NK-92 (cell line): ENCODE data around the gene HRH1.
"Not testable (repeated sequence)": the region's sequence is repeated elsewhere in the genome, so short reads cannot be mapped to it uniquely, and the experiment has no call there.

Source experiments
- DNase-seq: peaks from one replicate; lab custom pipeline; 2025; ENCODE audit not compliant: unreplicated experiment; lab: John Stamatoyannopoulos, UW

The HRH1 gene, protein sequence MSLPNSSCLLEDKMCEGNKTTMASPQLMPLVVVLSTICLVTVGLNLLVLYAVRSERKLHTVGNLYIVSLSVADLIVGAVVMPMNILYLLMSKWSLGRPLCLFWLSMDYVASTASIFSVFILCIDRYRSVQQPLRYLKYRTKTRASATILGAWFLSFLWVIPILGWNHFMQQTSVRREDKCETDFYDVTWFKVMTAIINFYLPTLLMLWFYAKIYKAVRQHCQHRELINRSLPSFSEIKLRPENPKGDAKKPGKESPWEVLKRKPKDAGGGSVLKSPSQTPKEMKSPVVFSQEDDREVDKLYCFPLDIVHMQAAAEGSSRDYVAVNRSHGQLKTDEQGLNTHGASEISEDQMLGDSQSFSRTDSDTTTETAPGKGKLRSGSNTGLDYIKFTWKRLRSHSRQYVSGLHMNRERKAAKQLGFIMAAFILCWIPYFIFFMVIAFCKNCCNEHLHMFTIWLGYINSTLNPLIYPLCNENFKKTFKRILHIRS

DNA sequence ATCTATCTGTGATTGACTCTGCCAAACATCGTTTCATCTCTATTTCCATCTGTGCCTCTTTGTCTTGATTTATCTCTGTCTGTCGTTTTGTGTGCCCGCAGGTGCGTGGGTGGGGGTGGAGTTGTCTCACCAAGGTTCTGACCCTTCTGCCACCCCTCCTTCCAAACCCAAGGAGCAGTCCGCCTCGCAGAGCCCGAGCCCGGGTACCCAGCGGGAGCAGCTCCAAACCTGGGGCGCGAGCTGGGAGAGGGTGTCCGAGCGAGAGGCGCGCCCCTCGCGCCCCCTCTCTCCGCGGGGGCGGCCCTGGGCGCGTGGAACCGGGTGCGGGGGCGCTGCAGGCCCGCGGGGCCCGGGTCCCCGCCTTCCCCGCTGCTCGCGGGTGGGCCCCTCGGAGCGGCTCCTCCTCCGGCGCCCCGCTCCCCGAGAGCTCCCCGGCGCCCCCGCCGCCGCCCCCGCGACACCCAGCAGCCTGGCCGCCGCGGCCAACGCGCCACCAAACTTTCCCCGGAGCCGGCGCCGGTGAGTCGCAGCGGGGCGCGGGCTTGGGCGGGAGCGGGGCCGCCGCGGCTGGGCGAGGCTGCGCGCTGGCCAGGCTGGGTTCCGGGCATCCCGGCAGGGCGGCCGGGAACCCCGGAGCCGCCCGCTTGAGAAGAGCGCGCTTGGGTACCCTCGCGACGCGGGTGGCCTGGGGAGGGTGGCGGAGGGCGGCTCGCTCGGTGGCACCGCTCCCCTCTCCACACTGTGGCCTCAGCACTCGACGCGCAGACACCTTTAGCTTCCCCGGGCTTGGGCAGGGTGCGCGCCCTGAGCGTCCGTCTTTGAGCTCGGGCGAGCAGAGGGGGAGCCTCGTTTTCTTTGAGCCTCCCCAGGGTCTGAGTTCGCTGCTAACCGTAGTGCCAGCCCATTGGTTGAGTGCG lies at the start of gene HRH1:
Gene HRH1 (plus strand): TSS at position 458 of the 917 bp plus-strand sequence. CDS start 104,545 bp downstream, outside the sequence.
- DNase-seq: no peak

DNA sequence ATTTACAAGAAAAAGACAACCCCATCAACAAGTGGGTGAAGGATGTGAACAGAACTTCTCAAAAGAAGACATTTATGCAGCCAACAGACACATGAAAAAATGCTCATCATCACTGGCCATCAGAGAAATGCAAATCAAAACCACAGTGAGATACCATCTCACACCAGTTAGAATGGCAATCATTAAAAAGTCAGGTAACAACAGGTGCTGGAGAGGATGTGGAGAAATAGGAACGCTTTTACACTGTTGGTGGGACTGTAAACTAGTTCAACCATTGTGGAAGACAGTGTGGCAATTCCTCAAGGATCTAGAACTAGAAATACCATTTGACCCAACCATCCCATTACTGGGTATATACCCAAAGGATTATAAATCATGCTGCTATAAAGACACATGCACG lies 41.0 kb upstream of the HRH1 start:
- DNase-seq: not testable (repeated sequence)

DNA sequence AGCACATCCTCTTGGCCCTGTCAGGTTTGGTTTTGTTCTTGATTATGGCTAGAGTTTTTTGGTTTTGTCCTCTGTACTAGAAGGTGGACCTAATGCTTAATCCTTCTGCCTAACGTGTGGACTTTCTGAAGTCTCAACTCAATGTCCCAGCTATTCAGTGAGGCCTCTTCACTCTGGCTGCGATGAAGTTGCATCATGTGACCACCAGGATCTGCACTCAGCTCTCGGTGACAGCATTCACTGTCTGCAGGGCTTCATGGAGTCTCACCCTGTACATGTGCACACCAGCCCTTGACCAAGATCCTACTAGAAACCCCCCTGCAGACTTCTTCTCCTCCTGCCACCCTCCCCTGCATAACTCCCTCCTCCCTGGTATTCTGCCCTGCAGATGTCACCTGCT lies 38.7 kb upstream of the HRH1 start:
- DNase-seq: no peak

DNA sequence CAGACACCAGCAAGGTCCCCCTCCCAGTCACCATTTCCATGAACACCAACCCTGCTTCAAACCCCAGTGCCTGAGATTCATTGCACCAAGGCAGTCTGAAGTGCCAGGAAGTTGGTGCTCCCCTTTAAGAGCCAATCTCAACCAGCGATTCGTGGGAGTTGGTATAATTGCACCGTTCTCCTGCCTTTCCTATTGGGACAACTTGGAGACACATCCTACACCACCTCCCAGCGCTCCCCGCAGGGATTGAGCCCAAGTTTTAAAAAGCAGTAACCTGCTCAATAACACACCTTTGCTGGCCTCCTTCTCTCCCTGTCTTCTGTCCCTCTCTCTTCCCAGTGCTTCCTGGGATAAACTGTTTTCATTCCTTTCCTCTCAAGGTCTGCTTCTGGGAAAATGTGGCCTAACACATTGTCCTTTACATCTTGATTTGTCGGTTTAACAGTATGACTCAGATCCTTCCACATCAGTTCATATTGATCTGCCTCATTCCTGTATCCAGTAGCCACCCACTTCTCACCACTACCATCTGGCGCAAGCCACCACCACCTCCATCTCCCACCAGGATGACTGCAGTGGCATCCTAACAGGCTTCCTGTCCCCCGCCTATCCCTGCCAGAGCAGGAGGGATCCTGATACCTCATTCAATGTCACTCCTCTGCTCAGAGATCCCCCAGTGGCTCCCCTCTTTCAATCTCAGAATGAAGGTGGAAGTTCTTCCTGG lies 37.8 kb upstream of the HRH1 start:
- no peak for DNase-seq

DNA sequence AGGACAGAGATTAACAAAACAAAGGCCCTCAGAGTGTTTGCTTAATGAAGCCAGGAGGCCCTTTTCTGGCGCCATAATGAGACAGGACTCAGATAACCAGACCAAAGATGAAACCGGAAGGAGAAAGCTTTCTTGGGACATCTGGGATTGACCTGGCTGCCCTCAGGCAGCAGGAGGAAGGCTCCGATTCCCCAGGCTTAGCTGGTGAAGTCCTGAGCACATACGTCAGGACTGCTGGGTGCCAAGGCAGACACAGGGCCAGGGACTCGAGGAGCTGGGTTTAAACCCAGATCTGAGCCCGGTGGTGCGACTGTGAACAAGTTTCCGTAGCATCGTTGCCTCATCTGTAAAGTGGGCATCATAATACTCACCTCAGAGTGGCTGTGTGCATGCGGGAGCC lies 36.7 kb upstream of the HRH1 start:
- DNase-seq: no peak

DNA sequence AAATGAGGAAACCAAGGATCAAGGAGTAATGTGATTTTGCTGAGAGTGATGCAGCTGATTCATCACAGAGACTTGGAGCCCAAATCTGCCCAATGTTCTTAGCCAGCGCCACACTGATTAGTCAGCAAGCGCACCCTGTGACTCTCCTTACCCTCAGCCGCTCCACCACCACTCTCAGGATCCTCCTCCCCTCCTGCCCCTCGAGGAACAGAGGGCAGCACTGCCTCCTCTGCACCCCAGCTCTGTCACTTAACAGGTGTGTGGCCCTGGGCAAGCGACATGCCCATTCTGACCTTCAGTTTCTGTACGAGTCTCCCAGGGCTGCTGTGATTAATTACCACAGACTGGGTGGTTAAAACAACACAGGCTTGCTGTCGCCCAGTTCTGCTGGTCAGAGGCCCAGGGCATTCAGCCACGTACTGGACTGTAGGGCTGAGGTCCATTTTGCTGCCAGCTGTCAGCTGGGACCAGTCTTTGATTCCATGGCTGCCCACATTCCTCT lies 36.1 kb upstream of the HRH1 start:
- no peak for DNase-seq

DNA sequence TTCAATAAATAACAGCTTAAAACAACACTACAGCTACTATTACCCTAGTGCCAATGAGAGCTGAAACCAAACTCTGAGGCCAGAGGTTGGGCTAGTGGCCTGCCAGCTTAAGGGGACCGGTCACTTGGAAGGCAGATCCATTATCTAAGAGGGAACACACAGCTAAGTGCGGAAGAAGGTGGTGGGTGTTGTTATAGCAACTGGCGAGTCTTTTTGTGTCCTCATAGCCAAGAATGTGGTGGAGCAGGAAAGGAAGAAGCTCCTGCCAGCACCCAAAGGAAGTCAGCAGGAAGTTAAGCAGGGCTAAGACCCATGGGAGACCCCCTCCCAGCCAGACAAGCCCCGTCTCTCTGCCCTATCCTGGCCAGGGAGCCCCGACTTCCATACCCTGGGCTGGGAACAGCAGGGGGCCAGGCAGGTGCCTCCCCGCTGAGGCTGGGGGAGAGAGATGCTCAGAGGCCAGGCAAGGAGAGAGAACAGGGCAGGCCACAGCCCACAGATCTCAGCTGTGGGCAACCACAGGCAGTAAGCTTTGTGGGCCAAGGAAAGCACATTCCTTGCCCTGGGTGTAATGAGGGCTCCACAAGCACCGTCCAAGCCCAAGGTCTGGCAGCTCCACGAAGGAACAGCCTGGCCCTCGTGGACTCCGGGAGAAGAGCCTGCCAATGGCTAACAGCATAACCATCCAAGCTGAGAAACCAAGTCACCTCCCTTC lies 34.0 kb upstream of the HRH1 start:
- DNase-seq: no peak

DNA sequence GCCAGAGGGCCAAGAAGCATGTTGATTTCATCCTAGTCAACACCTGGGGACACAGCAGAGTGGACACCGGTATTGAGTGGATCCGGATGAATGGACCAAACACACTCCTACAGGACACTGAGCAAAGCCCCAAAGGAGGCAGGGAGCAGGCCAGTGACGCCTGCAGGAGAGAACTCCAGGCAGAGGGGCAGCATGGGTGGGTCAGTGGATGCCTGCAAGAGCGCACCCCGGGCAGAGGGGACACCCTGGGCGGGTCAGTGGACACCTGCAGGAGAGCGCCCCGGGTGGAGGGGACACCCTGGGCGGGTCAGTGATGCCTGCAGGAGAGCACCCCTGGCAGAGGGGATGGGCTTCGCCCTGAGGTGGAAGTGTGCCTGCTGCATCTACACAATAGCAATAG lies 27.6 kb upstream of the HRH1 start:
- DNase-seq: no peak

DNA sequence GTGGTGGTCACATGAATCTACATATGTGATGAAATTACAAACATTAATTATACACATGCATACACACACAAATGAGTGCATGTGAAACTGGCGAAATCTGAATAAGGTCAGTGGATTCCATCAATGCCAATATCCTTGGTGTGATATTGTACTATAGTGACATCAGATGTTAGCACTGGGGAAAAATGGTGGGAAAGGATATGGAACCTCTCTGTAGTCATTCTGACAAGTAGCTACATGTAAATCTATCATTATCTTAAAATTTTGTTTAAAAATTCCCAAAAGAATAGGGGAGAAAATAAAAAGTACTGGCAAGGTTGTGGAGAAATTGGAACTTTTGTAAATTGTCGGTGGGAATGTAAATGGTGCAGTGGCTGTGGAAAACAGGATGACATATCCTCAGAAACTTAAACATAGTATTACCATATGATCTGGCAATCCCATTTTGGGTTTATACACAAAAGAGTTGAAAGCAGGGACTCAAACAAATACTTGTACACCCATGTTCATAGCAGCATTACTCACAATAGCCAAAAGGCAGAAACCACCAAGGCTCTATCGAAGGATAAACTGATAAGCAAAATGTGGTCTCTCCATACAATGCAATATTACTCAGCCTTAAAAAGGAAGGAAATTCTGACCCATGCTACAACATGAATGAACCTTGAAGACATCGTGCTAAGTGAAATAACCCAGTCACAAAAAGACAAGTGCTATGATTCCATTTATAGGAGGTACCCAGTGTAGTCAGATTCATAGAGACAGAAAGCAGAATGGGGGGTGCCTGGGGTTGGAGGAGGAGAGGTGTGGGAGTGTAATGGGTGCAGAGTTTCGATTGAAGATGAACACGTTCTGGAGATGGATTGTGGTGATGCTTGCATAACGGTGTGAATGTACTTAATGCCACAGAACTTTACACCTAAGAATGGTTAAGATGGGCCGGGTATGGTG lies 25.3 kb upstream of the HRH1 start:
- no peak for DNase-seq

DNA sequence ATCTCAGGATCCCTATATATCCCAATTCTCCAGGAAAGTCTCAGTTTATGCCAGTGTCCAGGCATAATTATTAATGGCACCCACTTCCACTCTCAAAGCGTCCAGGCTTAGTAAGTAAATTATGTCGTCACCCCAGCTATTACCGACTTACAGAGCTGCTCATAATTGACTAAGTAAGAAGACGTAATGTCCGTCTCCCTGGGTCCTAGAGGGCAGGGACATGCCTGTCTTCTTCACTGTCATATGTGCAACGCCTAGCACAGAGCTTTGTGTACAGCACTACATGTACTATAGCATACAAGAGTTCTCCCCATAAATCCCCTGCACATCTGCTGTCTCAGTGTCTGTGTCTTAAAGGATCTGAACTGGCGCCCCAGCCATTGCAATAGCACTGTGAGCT lies 23.9 kb upstream of the HRH1 start:
- DNase-seq: no peak

DNA sequence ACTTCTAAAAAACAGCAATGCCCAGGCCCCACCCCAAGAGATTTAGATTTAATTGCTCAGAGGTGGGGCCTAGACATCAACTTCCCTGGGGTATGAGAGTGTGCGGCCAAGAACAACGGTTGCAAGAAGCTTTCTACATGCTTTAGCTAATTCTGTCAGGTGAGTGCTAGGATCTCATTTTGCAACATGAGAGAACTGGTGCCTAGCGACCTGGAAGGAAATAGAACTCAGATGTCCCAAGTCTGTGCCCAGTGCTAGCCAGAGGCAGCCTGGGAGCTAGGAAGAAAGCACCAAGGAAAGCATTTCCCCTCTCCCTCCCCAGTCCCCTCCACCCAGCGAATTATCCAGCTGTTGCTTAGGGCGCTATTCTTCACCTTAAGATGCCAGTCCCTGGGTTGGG lies 22.9 kb upstream of the HRH1 start:
- no peak for DNase-seq

DNA sequence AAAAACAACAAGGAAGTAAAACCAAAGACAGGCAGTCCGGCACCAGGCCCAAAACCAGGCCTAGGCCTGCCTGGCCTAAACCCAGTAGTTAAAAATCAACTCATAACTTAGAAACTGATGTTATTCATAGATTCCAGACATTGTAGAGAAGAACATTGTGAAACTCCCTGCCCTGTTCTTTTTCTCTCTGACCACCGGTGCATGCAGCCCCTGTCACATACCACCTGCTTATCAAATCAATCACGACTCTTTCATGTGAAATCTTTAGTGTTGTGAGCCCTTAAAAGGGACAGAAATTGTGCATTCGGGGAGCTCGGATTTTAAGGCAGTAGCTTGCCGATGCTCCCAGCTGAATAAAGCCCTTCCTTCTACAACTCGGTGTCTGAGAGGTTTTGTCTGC lies 22.4 kb upstream of the HRH1 start:
- not testable (repeated sequence) for DNase-seq

DNA sequence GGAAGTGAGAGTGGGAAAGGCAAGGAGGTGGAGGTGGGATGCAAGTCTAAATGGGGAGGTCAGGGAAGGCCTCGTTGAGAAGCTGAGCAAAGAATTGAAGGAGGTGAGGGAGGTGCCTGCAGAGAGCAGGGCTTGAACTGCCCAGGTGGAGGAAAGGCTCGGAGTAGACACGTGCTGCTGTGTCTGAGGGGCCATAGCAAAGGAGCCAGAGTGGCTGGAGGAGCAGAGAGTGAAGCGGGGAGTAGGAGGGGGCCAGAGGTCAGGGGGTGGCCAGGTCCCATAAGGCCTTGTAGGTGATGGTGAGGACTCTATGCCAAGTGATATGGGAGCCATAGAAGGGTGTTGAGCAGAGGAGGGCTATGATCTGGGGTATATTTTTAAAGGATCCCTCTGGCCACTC lies 21.4 kb upstream of the HRH1 start:
- DNase-seq: no peak

DNA sequence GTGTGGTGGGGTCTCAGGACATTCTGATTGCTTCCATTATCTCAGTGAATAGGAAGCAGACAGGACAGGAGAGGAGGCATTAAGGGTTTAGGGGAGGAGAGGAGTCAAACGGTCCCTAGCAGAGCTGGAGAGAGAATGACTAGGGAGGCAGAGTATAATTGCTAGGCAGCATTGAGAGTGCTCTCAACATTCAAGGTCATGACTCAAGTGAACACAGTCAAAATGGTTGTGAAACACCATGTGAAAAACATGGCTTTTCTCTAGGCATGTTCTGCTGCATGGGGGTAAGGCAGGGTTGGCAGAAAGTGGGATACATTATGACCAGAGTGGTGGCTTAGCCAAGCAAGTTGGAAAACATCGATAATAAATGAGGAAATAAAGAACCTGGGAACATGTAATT lies 19.5 kb upstream of the HRH1 start:
- DNase-seq: no peak

DNA sequence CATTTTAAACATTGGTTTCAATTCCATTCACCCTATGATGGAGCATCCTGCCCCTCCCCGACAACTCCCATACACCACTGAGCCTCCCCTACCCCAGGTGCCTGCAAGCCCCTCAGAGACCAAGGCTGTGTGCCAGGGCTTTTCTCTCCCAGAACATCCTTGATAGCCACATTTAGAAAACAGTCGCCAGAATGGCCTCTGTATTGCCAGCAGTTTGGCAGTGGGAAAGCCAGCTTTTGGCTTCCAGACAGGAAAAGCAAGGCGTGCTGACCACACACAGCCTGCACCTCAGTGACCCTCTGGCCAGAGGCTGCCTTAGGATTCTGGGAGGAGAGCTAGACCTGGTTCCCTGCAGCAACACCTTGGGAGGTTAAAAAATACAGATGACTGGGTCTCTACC lies 18.2 kb upstream of the HRH1 start:
- DNase-seq: no peak

DNA sequence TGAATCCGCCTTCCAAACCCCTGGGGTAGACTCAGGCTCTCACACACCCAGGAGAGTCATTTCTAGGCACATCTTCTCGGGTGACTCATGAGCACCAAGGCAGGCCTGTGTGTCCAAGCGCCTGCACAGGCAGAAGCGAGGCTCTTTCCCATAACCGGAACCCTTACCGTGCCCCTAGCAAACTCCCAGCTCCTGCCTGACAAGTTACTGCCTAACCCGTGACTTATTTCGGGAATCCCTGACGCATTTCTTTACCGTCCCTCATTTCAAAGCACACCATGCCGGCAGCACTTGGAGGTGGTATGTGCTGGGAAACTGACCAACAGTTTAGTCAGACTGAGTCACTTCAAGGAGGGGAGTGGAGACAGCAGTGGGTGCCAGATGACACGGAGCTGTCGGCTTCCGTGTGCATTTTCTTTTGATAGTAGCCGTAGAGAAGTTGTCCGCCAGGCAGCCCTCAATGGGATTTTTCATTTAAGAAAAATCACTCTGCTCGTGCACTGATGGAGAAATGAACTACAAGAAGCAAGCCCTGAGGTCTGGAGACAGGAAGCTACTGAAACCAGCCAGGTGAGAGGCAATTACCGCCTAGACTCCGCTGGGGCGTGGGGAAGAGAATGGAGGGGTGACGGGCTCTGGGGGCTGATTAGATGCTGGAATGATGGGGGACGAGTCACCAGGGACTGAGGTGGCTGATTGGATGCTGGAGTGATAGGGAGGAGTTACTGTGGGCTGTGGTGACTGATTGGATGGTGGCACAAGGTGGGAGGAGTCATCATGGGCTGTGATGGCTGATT lies 17.3 kb upstream of the HRH1 start:
- DNase-seq: no peak

DNA sequence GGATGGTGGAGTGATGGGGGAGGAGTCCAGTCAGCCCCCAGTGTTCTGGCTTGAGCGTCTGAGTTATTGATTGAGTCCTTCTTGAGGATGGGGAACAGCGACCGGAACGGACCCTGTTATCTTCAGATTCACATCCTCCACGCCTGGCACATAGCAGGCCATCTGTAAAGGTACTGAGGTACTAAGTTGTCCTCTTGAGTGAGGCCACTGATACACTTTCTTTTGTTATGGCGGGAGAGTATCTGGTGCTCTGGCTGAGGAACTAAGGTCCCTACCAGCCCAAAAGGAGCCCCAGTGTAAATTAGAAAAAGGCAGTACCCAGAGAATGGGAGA lies 16.7 kb upstream of the HRH1 start:
- no peak for DNase-seq

DNA sequence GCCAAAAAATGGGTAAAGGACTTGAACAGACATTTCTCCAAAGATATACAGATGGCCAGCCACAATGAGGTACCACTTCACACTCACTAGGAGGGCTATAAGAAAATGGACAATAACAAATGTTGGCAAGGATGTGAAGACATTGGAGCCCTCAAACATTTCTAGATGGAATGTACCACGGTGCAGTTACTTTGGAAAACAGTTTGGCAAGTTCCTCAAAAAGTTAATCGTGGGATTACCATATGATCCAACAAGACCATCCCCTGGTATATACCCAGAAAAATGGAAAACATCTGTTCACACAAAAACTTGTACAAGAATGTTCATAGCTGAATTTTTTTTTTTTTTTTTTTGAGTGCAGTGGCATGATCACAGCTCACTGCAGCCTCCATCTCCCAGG lies 15.9 kb upstream of the HRH1 start:
- no peak for DNase-seq
